ENCODE results near the gene ARHGAP25. TPM values are rescaled to one million over a fixed set of nuclear protein-coding genes. Genes with fewer than 3 reads are reported as not detected.

ARHGAP25 gene
- total RNA-seq, result 0.31 to 0.50 TPM in 2 of 3 replicates, not detected in the other
- long read RNA-seq, partial matches to known transcripts, result 0 of 3 reads
- long read RNA-seq, other reads (novel, unspliced or antisense), result 3 of 3 reads

GRCh38 chr2:68734688-68735525 lies at the start of gene ARHGAP25:
ARHGAP25 (plus strand) TSS chr2:68734811; CDS start chr2:68735200, 389 bp downstream.
- Mint-ChIP-seq H3K36me3 (ENCODE audit: low read depth) (no peaks in the 10 kb centered on the region), H3K9me3 (ENCODE audit: low read depth) (no peaks in the 10 kb centered on the region), H3K4me1 (ENCODE audit: low read depth) (no peaks in the 10 kb centered on the region), H3K27me3 (ENCODE audit: low read depth) (no peaks in the 10 kb centered on the region), H3K27ac (ENCODE audit: unreplicated experiment) (no peak within 1 kb of the TSS), H3K4me3 (ENCODE audit: unreplicated experiment) (no peak within 1 kb of the TSS)
- no peak for TF ChIP-seq CTCF (IDR thresholded peaks at IDR 0.05)
- DNase-seq (ENCODE audit: low spot score), result no peak

- TF ChIP-seq CTCF (IDR thresholded peaks at IDR 0.05), result no peak
- Mint-ChIP-seq H3K27me3 (ENCODE audit: low read depth) (no peaks in the 10 kb centered on the region), H3K4me1 (ENCODE audit: low read depth) (no peaks in the 10 kb centered on the region), H3K9me3 (ENCODE audit: low read depth) (no peaks in the 10 kb centered on the region), H3K4me3 (ENCODE audit: unreplicated experiment) (no peak overlapping the region), H3K27ac (ENCODE audit: unreplicated experiment) (no peak overlapping the region), H3K36me3 (ENCODE audit: low read depth) (no peaks in the 10 kb centered on the region)
- no peak for DNase-seq (ENCODE audit: low spot score)
Measured at GRCh38 chr2:68686178-68686577, 48.4 kb upstream of the ARHGAP25 start.

- DNase-seq (ENCODE audit: low spot score), result no peak
- H3K27me3 Mint-ChIP-seq (ENCODE audit: low read depth), result no peaks in the 10 kb centered on the region
- H3K36me3 Mint-ChIP-seq (ENCODE audit: low read depth), result no peaks in the 10 kb centered on the region
- no peaks in the 10 kb centered on the region for H3K9me3 Mint-ChIP-seq (ENCODE audit: low read depth)
- H3K4me1 Mint-ChIP-seq (ENCODE audit: low read depth), result no peaks in the 10 kb centered on the region
- no peak overlapping the region for H3K4me3 Mint-ChIP-seq (ENCODE audit: unreplicated experiment)
- TF ChIP-seq CTCF (IDR thresholded peaks at IDR 0.05), result no peak
- H3K27ac Mint-ChIP-seq (ENCODE audit: unreplicated experiment), result no peak overlapping the region
Measured at GRCh38 chr2:68687018-68687417, 47.6 kb upstream of the ARHGAP25 start.

GRCh38 chr2:68689553-68690537 lies 44.8 kb upstream of the ARHGAP25 start:
- Mint-ChIP-seq H3K4me1 (ENCODE audit: low read depth) (no peaks in the 10 kb centered on the region), H3K4me3 (ENCODE audit: unreplicated experiment) (no peak overlapping the region), H3K27ac (ENCODE audit: unreplicated experiment) (no peak overlapping the region), H3K27me3 (ENCODE audit: low read depth) (peaks cover 2% of the 10 kb centered on the region), H3K9me3 (ENCODE audit: low read depth) (no peaks in the 10 kb centered on the region), H3K36me3 (ENCODE audit: low read depth) (no peaks in the 10 kb centered on the region)
- TF ChIP-seq CTCF (IDR thresholded peaks at IDR 0.05), result no peak
- no peak for DNase-seq (ENCODE audit: low spot score)

- Mint-ChIP-seq H3K27me3 (ENCODE audit: low read depth) (peaks cover 3% of the 10 kb centered on the region), H3K36me3 (ENCODE audit: low read depth) (no peaks in the 10 kb centered on the region), H3K4me1 (ENCODE audit: low read depth) (no peaks in the 10 kb centered on the region), H3K27ac (ENCODE audit: unreplicated experiment) (no peak overlapping the region), H3K9me3 (ENCODE audit: low read depth) (no peaks in the 10 kb centered on the region), H3K4me3 (ENCODE audit: unreplicated experiment) (no peak overlapping the region)
- TF ChIP-seq CTCF (IDR thresholded peaks at IDR 0.05), result no peak
- DNase-seq (ENCODE audit: low spot score), result no peak
Measured at GRCh38 chr2:68690851-68691250, 43.8 kb upstream of the ARHGAP25 start.
